SK-N-SH treated with all-trans-retinoic acid at 6 μM for 48 hours (cell line): ENCODE data around the gene GLYR1.

ENCODE experiments used
- ATAC-seq: fragments of 200-7000 bp; cut with Tn5 transposase; 3 replicates; pipeline ENCODE4 v1.9.1; 2020; ENCODE audit warnings: mild to moderate bottlenecking, moderate library complexity
- ARNTL ChIP-seq: fragments of 450-650 bp; formaldehyde crosslinking; IDR thresholded peaks from 2 replicates; pipeline ENCODE4 v1.5.0; 2020; ENCODE audit warnings: low read depth, mild to moderate bottlenecking, moderate library complexity, borderline replicate concordance
- CSDC2 ChIP-seq: fragments of 250-450 bp; sonication (Bioruptor Pico); IDR thresholded peaks from 2 replicates; pipeline ENCODE4 v1.5.0; 2020; ENCODE audit warnings: mild to moderate bottlenecking, moderate library complexity
- ESRRG ChIP-seq: fragments of 250-450 bp; sonication (Bioruptor Pico); IDR thresholded peaks from 2 replicates; pipeline ENCODE4 v1.6.1; 2021; ENCODE audit warnings: mild to moderate bottlenecking
- GLIS3 ChIP-seq: fragments of 250-450 bp; sonication (Bioruptor Pico); IDR thresholded peaks from 2 replicates; pipeline ENCODE4 v1.5.0; 2020; ENCODE audit warnings: mild to moderate bottlenecking, moderate library complexity
- ISL1 ChIP-seq: fragments of 250-450 bp; sonication (Bioruptor Pico); IDR thresholded peaks from 2 replicates; pipeline ENCODE4 v2.1.2; 2022; ENCODE audit warnings: mild to moderate bottlenecking, moderate library complexity
- OSR1 ChIP-seq: fragments of 250-450 bp; sonication (Bioruptor Pico); IDR thresholded peaks from 2 replicates; pipeline ENCODE4 v1.8.0; 2022; ENCODE audit warnings: moderate library complexity, mild to moderate bottlenecking, inconsistent platforms
- PPARA ChIP-seq: fragments of 250-450 bp; sonication (Bioruptor Pico); IDR thresholded peaks from 2 replicates; pipeline ENCODE4 v1.5.0; 2020; ENCODE audit warnings: mild to moderate bottlenecking, borderline replicate concordance
- SNAI2 ChIP-seq: fragments of 250-450 bp; sonication (Bioruptor Pico); IDR thresholded peaks from 2 replicates; pipeline ENCODE4 v1.5.0; 2020; ENCODE audit warnings: mild to moderate bottlenecking, moderate library complexity
- TCF4 ChIP-seq: fragments of 250-450 bp; sonication (Bioruptor Pico); IDR thresholded peaks from 2 replicates; pipeline ENCODE4 v1.8.0; 2021; ENCODE audit warnings: mild to moderate bottlenecking, moderate library complexity, borderline replicate concordance
- TOX ChIP-seq: fragments of 250-450 bp; sonication (Bioruptor Pico); IDR thresholded peaks from 2 replicates; pipeline ENCODE4 v1.8.0; 2021; ENCODE audit warnings: mild to moderate bottlenecking, moderate library complexity, borderline replicate concordance
- ZC3H10 ChIP-seq: fragments of 250-450 bp; sonication (Bioruptor Pico); IDR thresholded peaks from 2 replicates; pipeline ENCODE4 v1.5.1; 2021; ENCODE audit warnings: mild to moderate bottlenecking, moderate library complexity
- ZFP3 ChIP-seq: fragments of 250-450 bp; sonication (Bioruptor Pico); IDR thresholded peaks from 2 replicates; pipeline ENCODE4 v1.5.0; 2020; ENCODE audit warnings: mild to moderate bottlenecking, moderate library complexity
- ZNF565 ChIP-seq: fragments of 450-650 bp; formaldehyde crosslinking; conservative IDR thresholded peaks from 2 replicates; pipeline ENCODE4 v1.5.0; 2020; ENCODE audit warnings: low read depth, mild to moderate bottlenecking, moderate library complexity
- ZNF70 ChIP-seq: fragments of 450-650 bp; formaldehyde crosslinking; IDR thresholded peaks from 2 replicates; pipeline ENCODE4 v1.5.0; 2020; ENCODE audit warnings: mild to moderate bottlenecking, moderate library complexity
- ZNF8 ChIP-seq: fragments of 450-650 bp; formaldehyde crosslinking; IDR thresholded peaks from 2 replicates; pipeline ENCODE4 v1.5.0; 2020; ENCODE audit warnings: mild to moderate bottlenecking, moderate library complexity
- TF ChIP-seq, protein P1 (sequence below): fragments of 250-450 bp; sonication (Bioruptor Pico); IDR thresholded peaks from 2 replicates; pipeline ENCODE4 v1.8.0; 2021; ENCODE audit warnings: low read depth, mild to moderate bottlenecking, moderate library complexity, borderline replicate concordance
- TF ChIP-seq, protein P2 (sequence below): fragments of 250-450 bp; sonication (Bioruptor Pico); IDR thresholded peaks from 2 replicates; pipeline ENCODE4 v1.5.0; 2020; ENCODE audit warnings: mild to moderate bottlenecking, moderate library complexity
- TF ChIP-seq, protein P3 (sequence below): fragments of 250-450 bp; sonication (Bioruptor Pico); IDR thresholded peaks from 2 replicates; pipeline ENCODE4 v1.5.1; 2020; ENCODE audit warnings: low read depth, mild to moderate bottlenecking, moderate library complexity
- TF ChIP-seq, protein P4 (sequence below): fragments of 250-450 bp; sonication (Bioruptor Pico); IDR thresholded peaks from 2 replicates; pipeline ENCODE4 v1.8.0; 2020; ENCODE audit warnings: mild to moderate bottlenecking, moderate library complexity, borderline replicate concordance
- TF ChIP-seq, protein P5 (sequence below): fragments of 250-450 bp; sonication (Bioruptor Pico); IDR thresholded peaks from 2 replicates; pipeline ENCODE4 v1.5.1; 2021; ENCODE audit warnings: mild to moderate bottlenecking, moderate library complexity

Gene GLYR1

DNA sequence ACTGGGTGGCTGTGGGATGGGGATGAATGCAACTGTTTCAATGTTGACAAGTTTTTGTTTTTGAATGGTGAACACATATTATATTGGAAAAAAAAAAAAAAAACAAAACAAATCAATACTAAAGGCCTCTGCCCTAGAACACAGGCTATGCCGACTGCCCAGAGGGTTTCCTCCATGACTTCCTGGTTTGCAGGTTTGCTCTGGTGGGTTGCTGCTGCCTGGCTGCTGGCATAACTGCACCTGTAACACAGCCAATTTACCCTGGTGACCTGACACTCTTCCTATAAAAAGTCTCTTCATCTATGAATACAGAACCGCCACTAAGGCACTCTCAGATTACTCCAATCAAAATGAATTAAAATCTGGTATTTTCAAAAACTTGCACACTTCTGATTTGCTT lies 10.4 kb downstream of the GLYR1 start (continued):
- TF ChIP-seq, protein P1, sequence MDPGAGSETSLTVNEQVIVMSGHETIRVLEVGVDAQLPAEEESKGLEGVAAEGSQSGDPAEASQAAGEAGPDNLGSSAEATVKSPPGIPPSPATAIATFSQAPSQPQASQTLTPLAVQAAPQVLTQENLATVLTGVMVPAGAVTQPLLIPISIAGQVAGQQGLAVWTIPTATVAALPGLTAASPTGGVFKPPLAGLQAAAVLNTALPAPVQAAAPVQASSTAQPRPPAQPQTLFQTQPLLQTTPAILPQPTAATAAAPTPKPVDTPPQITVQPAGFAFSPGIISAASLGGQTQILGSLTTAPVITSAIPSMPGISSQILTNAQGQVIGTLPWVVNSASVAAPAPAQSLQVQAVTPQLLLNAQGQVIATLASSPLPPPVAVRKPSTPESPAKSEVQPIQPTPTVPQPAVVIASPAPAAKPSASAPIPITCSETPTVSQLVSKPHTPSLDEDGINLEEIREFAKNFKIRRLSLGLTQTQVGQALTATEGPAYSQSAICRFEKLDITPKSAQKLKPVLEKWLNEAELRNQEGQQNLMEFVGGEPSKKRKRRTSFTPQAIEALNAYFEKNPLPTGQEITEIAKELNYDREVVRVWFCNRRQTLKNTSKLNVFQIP = no peak
- TF ChIP-seq ZNF8 (CRISPR knock-in tag) (no peak), TCF4 (CRISPR knock-in tag) (no peak), OSR1 (CRISPR knock-in tag) (no peak)
- TF ChIP-seq, all 23 proteins: peak for 0

DNA sequence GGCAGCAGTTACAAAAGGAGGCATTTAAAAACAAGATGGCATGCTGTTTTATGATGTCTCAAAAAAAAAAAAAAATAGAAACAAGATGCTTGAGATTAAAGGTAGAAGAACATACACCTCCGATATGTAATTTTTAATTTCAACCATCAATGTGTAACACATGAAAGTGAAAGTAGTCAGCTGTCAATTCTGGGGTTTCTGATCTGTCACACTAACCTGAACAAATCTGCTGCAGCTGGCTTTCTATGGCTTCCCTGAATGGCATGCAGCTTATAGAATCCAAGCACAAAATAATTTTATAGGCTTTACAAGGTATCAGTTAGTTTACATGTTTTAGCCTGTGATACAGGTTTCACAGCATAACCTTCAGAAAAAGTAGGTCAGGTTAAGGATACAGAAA lies 13.5 kb downstream of the GLYR1 start:
- no peak for ATAC-seq

DNA sequence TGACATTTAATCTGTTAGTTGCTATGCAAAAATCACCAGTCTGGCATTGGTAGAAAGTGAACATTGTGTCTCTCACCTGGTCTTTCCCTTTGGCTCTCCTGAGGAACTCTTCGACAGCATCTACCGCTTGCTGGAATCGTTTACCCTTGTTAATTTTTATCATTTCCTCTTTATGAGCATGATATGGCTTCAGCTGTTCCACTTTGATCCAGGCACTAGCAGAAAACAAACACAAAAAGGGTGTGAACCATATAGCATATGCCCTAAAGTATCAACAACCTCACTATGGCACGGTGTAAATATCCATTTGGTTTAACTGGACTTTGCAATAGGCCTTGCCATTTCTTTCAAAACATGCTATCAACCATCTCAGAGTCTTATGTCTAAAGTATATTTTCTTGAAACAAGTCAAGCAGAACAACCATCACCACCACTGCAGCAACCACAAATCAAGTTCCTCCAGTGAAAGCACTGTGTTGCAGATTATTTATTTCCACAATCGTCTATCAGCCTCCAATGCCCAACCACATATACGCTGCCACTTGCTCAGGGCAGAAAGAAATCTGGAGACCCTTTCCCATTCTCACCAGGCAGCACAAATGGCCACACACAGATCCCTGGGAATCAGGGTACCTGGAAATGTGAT lies 14.3 kb downstream of the GLYR1 start:
- TF ChIP-seq, protein P2, sequence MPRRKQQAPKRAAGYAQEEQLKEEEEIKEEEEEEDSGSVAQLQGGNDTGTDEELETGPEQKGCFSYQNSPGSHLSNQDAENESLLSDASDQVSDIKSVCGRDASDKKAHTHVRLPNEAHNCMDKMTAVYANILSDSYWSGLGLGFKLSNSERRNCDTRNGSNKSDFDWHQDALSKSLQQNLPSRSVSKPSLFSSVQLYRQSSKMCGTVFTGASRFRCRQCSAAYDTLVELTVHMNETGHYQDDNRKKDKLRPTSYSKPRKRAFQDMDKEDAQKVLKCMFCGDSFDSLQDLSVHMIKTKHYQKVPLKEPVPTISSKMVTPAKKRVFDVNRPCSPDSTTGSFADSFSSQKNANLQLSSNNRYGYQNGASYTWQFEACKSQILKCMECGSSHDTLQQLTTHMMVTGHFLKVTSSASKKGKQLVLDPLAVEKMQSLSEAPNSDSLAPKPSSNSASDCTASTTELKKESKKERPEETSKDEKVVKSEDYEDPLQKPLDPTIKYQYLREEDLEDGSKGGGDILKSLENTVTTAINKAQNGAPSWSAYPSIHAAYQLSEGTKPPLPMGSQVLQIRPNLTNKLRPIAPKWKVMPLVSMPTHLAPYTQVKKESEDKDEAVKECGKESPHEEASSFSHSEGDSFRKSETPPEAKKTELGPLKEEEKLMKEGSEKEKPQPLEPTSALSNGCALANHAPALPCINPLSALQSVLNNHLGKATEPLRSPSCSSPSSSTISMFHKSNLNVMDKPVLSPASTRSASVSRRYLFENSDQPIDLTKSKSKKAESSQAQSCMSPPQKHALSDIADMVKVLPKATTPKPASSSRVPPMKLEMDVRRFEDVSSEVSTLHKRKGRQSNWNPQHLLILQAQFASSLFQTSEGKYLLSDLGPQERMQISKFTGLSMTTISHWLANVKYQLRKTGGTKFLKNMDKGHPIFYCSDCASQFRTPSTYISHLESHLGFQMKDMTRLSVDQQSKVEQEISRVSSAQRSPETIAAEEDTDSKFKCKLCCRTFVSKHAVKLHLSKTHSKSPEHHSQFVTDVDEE = no peak
- no peak for TF ChIP-seq ZNF565 (CRISPR knock-in tag)
- no peak for TF ChIP-seq TOX
- TF ChIP-seq, protein P1 = no peak
- TF ChIP-seq ZC3H10 (CRISPR knock-in tag) = no peak
- TF ChIP-seq ARNTL (CRISPR knock-in tag) = no peak
- TF ChIP-seq ESRRG (CRISPR knock-in tag) = no peak
- TF ChIP-seq, protein P3, sequence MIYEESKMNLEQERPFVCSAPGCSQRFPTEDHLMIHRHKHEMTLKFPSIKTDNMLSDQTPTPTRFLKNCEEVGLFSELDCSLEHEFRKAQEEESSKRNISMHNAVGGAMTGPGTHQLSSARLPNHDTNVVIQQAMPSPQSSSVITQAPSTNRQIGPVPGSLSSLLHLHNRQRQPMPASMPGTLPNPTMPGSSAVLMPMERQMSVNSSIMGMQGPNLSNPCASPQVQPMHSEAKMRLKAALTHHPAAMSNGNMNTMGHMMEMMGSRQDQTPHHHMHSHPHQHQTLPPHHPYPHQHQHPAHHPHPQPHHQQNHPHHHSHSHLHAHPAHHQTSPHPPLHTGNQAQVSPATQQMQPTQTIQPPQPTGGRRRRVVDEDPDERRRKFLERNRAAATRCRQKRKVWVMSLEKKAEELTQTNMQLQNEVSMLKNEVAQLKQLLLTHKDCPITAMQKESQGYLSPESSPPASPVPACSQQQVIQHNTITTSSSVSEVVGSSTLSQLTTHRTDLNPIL (CRISPR knock-in tag) = no peak
- no peak for TF ChIP-seq ZNF70
- no peak for TF ChIP-seq CSDC2 (CRISPR knock-in tag)
- TF ChIP-seq, all 23 proteins: peak for 0
- no peak for ATAC-seq

More for the DNA sequence above, 13.5 kb downstream of the GLYR1 start:
- TF ChIP-seq GLIS3 (no peak), ZC3H10 (CRISPR knock-in tag) (no peak), ZFP3 (CRISPR knock-in tag) (no peak)

DNA sequence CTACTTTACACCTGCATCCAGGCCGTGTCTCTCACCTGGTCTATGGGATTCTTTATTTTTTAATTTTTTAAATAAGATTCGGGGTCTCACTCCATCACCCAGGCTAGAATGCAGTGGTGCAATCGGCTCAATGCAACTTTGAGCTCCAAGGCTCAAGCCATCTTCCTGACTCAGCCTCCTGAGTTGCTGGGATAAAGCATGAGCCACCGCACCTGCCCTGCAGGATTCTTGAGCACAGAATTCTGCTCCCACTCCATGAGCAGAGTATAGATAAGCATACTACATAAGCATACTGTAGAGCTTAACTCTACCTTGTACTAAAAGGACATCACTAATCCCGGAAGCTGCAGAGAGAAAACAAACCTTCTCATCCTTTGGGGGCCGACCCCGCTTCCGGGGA lies 15.5 kb downstream of the GLYR1 start:
- no peak for ATAC-seq
- TF ChIP-seq PPARA = no peak
- no peak for TF ChIP-seq ZNF8 (CRISPR knock-in tag)
- TF ChIP-seq ZFP3 (CRISPR knock-in tag) = no peak
- TF ChIP-seq GLIS3 = no peak
- TF ChIP-seq, protein P4, sequence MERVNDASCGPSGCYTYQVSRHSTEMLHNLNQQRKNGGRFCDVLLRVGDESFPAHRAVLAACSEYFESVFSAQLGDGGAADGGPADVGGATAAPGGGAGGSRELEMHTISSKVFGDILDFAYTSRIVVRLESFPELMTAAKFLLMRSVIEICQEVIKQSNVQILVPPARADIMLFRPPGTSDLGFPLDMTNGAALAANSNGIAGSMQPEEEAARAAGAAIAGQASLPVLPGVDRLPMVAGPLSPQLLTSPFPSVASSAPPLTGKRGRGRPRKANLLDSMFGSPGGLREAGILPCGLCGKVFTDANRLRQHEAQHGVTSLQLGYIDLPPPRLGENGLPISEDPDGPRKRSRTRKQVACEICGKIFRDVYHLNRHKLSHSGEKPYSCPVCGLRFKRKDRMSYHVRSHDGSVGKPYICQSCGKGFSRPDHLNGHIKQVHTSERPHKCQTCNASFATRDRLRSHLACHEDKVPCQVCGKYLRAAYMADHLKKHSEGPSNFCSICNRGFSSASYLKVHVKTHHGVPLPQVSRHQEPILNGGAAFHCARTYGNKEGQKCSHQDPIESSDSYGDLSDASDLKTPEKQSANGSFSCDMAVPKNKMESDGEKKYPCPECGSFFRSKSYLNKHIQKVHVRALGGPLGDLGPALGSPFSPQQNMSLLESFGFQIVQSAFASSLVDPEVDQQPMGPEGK (CRISPR knock-in tag) = no peak
- TF ChIP-seq, all 23 proteins: peak for 0

DNA sequence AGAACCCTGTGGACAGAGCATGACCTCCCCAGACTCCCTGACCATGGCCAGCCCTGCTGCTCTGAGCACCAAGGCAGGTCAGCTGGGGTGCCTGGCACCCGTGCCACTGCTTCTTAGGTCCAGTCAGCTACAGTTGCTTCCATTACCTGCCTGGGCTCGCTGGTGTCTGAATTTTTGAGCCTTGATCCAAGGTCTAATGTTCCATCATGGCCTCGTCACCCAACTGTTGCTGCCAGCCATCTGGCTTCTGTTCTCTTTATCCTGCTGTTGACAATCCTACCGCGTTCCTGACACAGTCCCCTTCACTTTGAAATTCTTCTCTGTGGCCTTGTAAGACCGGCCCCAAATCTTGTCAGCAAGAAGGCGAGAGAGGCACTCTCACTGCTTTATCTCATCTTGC lies 16.7 kb downstream of the GLYR1 start:
- no peak for ATAC-seq
- TF ChIP-seq, protein P5, sequence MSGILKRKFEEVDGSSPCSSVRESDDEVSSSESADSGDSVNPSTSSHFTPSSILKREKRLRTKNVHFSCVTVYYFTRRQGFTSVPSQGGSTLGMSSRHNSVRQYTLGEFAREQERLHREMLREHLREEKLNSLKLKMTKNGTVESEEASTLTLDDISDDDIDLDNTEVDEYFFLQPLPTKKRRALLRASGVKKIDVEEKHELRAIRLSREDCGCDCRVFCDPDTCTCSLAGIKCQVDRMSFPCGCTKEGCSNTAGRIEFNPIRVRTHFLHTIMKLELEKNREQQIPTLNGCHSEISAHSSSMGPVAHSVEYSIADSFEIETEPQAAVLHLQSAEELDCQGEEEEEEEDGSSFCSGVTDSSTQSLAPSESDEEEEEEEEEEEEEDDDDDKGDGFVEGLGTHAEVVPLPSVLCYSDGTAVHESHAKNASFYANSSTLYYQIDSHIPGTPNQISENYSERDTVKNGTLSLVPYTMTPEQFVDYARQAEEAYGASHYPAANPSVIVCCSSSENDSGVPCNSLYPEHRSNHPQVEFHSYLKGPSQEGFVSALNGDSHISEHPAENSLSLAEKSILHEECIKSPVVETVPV = no peak
- TF ChIP-seq ZC3H10 (CRISPR knock-in tag) = no peak
- TF ChIP-seq ZNF565 (CRISPR knock-in tag) = no peak
- no peak for TF ChIP-seq ZFP3 (CRISPR knock-in tag)
- TF ChIP-seq PPARA = no peak
- TF ChIP-seq OSR1 (CRISPR knock-in tag) = no peak
- TF ChIP-seq ESRRG (CRISPR knock-in tag) = no peak
- no peak for TF ChIP-seq ISL1 (CRISPR knock-in tag)
- no peak for TF ChIP-seq SNAI2 (CRISPR knock-in tag)
- TF ChIP-seq, protein P3 (CRISPR knock-in tag) = no peak
